ENCODE measurements around the gene TAF1D. TPM values are rescaled to one million over a fixed set of nuclear protein-coding genes. Genes with fewer than 3 reads are reported as not detected.
A peak's percentile ranks its signal among the peaks of the same experiment; 100 is the strongest.

TAF1D gene
- total RNA-seq, 1 donor from 2014 or later: 145 TPM

GRCh38 chr11:93784145-93784934 is 43.0 kb upstream of the TAF1D start, which contains the start of gene MED17:
Gene MED17, plus strand, starts transcription at chr11:93784282. Its CDS starts 232 bp downstream, at chr11:93784514.
- TF ChIP-seq EZH2 (IDR thresholded peaks at IDR 0.05; ENCODE audit: insufficient read depth, low read length): no peak
- TF ChIP-seq, protein P1, sequence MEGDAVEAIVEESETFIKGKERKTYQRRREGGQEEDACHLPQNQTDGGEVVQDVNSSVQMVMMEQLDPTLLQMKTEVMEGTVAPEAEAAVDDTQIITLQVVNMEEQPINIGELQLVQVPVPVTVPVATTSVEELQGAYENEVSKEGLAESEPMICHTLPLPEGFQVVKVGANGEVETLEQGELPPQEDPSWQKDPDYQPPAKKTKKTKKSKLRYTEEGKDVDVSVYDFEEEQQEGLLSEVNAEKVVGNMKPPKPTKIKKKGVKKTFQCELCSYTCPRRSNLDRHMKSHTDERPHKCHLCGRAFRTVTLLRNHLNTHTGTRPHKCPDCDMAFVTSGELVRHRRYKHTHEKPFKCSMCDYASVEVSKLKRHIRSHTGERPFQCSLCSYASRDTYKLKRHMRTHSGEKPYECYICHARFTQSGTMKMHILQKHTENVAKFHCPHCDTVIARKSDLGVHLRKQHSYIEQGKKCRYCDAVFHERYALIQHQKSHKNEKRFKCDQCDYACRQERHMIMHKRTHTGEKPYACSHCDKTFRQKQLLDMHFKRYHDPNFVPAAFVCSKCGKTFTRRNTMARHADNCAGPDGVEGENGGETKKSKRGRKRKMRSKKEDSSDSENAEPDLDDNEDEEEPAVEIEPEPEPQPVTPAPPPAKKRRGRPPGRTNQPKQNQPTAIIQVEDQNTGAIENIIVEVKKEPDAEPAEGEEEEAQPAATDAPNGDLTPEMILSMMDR (IDR thresholded peaks at IDR 0.05; ENCODE audit: insufficient read depth, low read depth, low read length): peak; percentile 40
- Mint-ChIP-seq H3K27ac (ENCODE audit: unreplicated experiment) (peak within 1 kb of the TSS; percentile 80), H3K4me3 (ENCODE audit: unreplicated experiment) (peak within 1 kb of the TSS; percentile 99), H3K9me3 (ENCODE audit: unreplicated experiment) (no peaks in the 10 kb centered on the region), H3K36me3 (ENCODE audit: low read depth, unreplicated experiment) (peaks cover 11% of the 10 kb centered on the region), H3K4me1 (ENCODE audit: low read depth, unreplicated experiment) (peaks cover 22% of the 10 kb centered on the region), H3K27me3 (ENCODE audit: low read depth, unreplicated experiment) (no peaks in the 10 kb centered on the region)
- peaks cover 39% of the 10 kb centered on the region for H4K20me1 ChIP-seq (ENCODE audit: insufficient read depth, low read length)
- peak within 1 kb of the TSS; percentile 98 for H3K27ac ChIP-seq (ENCODE audit: low read depth, low read length)
- no peaks in the 10 kb centered on the region for H3K27me3 ChIP-seq (ENCODE audit: insufficient read depth, low read length)
- peak; percentile 66 for FAIRE-seq
- no peaks in the 10 kb centered on the region for H3K9me3 ChIP-seq (ENCODE audit: insufficient read depth, low read depth, low read length)
- H2AFZ ChIP-seq (ENCODE audit: low read depth, low read length): peak within 1 kb of the TSS; percentile 92
- peak within 1 kb of the TSS; percentile 99 for H3K9ac ChIP-seq (ENCODE audit: low read length)
- peak within 1 kb of the TSS; percentile 98 for H3K4me3 ChIP-seq (ENCODE audit: insufficient read depth, low read depth, low read length)
- peak; percentile 85 for DNase-seq (ENCODE audit: low read depth)
- H3K36me3 ChIP-seq (ENCODE audit: insufficient read depth, low read length): peaks cover 6% of the 10 kb centered on the region
- H3K4me1 ChIP-seq (ENCODE audit: insufficient read depth, low read length): peaks cover 15% of the 10 kb centered on the region
- peaks cover 53% of the 10 kb centered on the region for H3K79me2 ChIP-seq (ENCODE audit: insufficient read depth, low read length)
- peak within 1 kb of the TSS; percentile 89 for H3K4me2 ChIP-seq (ENCODE audit: low read length)

GRCh38 chr11:93783765-93784144 is 42.5 kb upstream of the TAF1D start:
- H3K27me3 ChIP-seq (ENCODE audit: insufficient read depth, low read length): no peaks in the 10 kb centered on the region
- peak overlapping the region; percentile 99 for H3K4me3 Mint-ChIP-seq (ENCODE audit: unreplicated experiment)
- peaks cover 2% of the 10 kb centered on the region for H3K36me3 ChIP-seq (ENCODE audit: insufficient read depth, low read length)
- peaks cover 34% of the 10 kb centered on the region for H4K20me1 ChIP-seq (ENCODE audit: insufficient read depth, low read length)
- peaks cover 15% of the 10 kb centered on the region for H3K4me1 ChIP-seq (ENCODE audit: insufficient read depth, low read length)
- peak overlapping the region; percentile 92 for H2AFZ ChIP-seq (ENCODE audit: low read depth, low read length)
- peak overlapping the region; percentile 98 for H3K27ac ChIP-seq (ENCODE audit: low read depth, low read length)
- no peaks in the 10 kb centered on the region for H3K9me3 ChIP-seq (ENCODE audit: insufficient read depth, low read depth, low read length)
- H3K9ac ChIP-seq (ENCODE audit: low read length): peak overlapping the region; percentile 99
- DNase-seq (ENCODE audit: low read depth) (no peak), FAIRE-seq (no peak)
- H3K27me3 Mint-ChIP-seq (ENCODE audit: low read depth, unreplicated experiment): no peaks in the 10 kb centered on the region
- peaks cover 11% of the 10 kb centered on the region for H3K36me3 Mint-ChIP-seq (ENCODE audit: low read depth, unreplicated experiment)
- H3K27ac Mint-ChIP-seq (ENCODE audit: unreplicated experiment): peak overlapping the region; percentile 80
- H3K4me2 ChIP-seq (ENCODE audit: low read length): peak overlapping the region; percentile 89
- peaks cover 22% of the 10 kb centered on the region for H3K4me1 Mint-ChIP-seq (ENCODE audit: low read depth, unreplicated experiment)
- peak overlapping the region; percentile 98 for H3K4me3 ChIP-seq (ENCODE audit: insufficient read depth, low read depth, low read length)
- H3K9me3 Mint-ChIP-seq (ENCODE audit: unreplicated experiment): no peaks in the 10 kb centered on the region
- TF ChIP-seq, protein P1 (IDR thresholded peaks at IDR 0.05; ENCODE audit: insufficient read depth, low read depth, low read length): no peak
- TF ChIP-seq EZH2 (IDR thresholded peaks at IDR 0.05; ENCODE audit: insufficient read depth, low read length): no peak
- H3K79me2 ChIP-seq (ENCODE audit: insufficient read depth, low read length): peaks cover 47% of the 10 kb centered on the region

GRCh38 chr11:93783362-93783761 is 42.1 kb upstream of the TAF1D start:
- TF ChIP-seq EZH2 (IDR thresholded peaks at IDR 0.05; ENCODE audit: insufficient read depth, low read length): no peak
- TF ChIP-seq, protein P1 (IDR thresholded peaks at IDR 0.05; ENCODE audit: insufficient read depth, low read depth, low read length): no peak
- H3K79me2 ChIP-seq (ENCODE audit: insufficient read depth, low read length): peaks cover 43% of the 10 kb centered on the region
- peak overlapping the region; percentile 98 for H3K4me3 ChIP-seq (ENCODE audit: insufficient read depth, low read depth, low read length)
- no peaks in the 10 kb centered on the region for H3K27me3 Mint-ChIP-seq (ENCODE audit: low read depth, unreplicated experiment)
- peaks cover 32% of the 10 kb centered on the region for H4K20me1 ChIP-seq (ENCODE audit: insufficient read depth, low read length)
- no peaks in the 10 kb centered on the region for H3K36me3 ChIP-seq (ENCODE audit: insufficient read depth, low read length)
- H3K4me1 Mint-ChIP-seq (ENCODE audit: low read depth, unreplicated experiment): peaks cover 22% of the 10 kb centered on the region
- H3K9me3 Mint-ChIP-seq (ENCODE audit: unreplicated experiment): no peaks in the 10 kb centered on the region
- H3K4me2 ChIP-seq (ENCODE audit: low read length): peak overlapping the region; percentile 89
- DNase-seq (ENCODE audit: low read depth) (no peak), FAIRE-seq (no peak)
- H3K9me3 ChIP-seq (ENCODE audit: insufficient read depth, low read depth, low read length): no peaks in the 10 kb centered on the region
- peaks cover 10% of the 10 kb centered on the region for H3K36me3 Mint-ChIP-seq (ENCODE audit: low read depth, unreplicated experiment)
- H3K4me1 ChIP-seq (ENCODE audit: insufficient read depth, low read length): peaks cover 15% of the 10 kb centered on the region
- peak overlapping the region; percentile 92 for H2AFZ ChIP-seq (ENCODE audit: low read depth, low read length)
- no peak overlapping the region for H3K27ac Mint-ChIP-seq (ENCODE audit: unreplicated experiment)
- H3K9ac ChIP-seq (ENCODE audit: low read length): peak overlapping the region; percentile 99
- H3K27ac ChIP-seq (ENCODE audit: low read depth, low read length): no peak overlapping the region
- peak overlapping the region; percentile 99 for H3K4me3 Mint-ChIP-seq (ENCODE audit: unreplicated experiment)
- no peaks in the 10 kb centered on the region for H3K27me3 ChIP-seq (ENCODE audit: insufficient read depth, low read length)
